ENCODE measurements around the gene HOXA9. TPM values are rescaled to one million over a fixed set of nuclear protein-coding genes. Genes with fewer than 3 reads are reported as not detected.
A peak's percentile ranks its signal among the peaks of the same experiment; 100 is the strongest.

Gene HOXA9
- total RNA-seq, 4 donors from 2014 or later: 19.5 to 130 (median 50.6) TPM

DNA sequence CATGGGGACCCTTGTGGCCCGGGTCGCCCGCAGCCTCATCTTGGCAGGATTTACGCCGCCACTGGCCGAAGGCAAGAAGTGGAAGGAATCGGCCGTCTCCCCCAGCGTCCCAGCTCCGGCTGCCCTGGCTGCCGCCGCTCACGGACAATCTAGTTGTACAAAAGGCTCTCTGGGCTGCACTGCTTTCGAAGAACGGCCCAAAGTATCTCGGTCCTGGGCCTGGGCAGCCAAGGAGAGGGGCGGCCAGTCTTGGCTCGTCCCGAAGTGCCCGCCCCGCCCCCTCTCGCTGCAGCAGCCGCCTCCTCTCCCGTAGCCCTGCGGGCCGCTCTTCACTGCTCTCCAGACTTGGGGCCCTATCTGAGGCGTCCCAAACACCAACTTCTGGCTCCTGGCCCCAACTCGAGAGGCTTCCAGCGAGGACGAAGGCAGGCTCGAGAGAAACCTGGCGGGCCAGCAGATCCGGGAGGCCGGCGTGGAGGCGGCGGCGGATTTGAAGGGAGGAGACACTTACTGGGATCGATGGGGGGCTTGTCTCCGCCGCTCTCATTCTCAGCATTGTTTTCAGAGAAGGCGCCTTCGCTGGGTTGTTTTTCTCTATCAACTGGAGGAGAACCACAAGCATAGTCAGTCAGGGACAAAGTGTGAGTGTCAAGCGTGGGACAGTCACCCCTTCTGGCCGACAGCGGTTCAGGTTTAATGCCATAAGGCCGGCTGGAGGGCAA is 809 bp downstream of the HOXA9 start:
- Histone ChIP-seq H3K9me3 (no peaks in the 10 kb centered on the region), H3K4me3 (peak overlapping the region; percentile 58 to 82 (median 64)), H3K27me3 (peaks cover 19% of the 10 kb centered on the region), H3K27ac (peak overlapping the region; percentile 95 to 99 (median 98)), H3K4me1 (peaks cover 4 to 33% (median 24%) of the 10 kb centered on the region in 4 donors), H3K36me3 (no peaks in the 10 kb centered on the region)
- intact Hi-C loops (cut with DNase I; ENCODE audit: low total_unique reads): loop anchor here (10.0 kb wide), 1 partner anchor 1310 kb away; no protein-coding TSS in a partner anchor
- 10% methylated on average over 31 of the region's 47 CpGs; no CpG with 5 or more reads in 1 of the 2 donors for WGBS, 2 donors (ENCODE audit: low coverage in 1 of 2)
- TF ChIP-seq, protein P1, sequence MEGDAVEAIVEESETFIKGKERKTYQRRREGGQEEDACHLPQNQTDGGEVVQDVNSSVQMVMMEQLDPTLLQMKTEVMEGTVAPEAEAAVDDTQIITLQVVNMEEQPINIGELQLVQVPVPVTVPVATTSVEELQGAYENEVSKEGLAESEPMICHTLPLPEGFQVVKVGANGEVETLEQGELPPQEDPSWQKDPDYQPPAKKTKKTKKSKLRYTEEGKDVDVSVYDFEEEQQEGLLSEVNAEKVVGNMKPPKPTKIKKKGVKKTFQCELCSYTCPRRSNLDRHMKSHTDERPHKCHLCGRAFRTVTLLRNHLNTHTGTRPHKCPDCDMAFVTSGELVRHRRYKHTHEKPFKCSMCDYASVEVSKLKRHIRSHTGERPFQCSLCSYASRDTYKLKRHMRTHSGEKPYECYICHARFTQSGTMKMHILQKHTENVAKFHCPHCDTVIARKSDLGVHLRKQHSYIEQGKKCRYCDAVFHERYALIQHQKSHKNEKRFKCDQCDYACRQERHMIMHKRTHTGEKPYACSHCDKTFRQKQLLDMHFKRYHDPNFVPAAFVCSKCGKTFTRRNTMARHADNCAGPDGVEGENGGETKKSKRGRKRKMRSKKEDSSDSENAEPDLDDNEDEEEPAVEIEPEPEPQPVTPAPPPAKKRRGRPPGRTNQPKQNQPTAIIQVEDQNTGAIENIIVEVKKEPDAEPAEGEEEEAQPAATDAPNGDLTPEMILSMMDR (IDR thresholded peaks at IDR 0.05): peak; percentile 15 to 38 (median 27)
- TF ChIP-seq POLR2A (IDR thresholded peaks at IDR 0.05): no peak
- TF ChIP-seq POLR2AphosphoS5 (IDR thresholded peaks at IDR 0.05): no peak
- no peak for TF ChIP-seq EP300 (IDR thresholded peaks at IDR 0.05; ENCODE audit: low read depth)
- no peak for DNase-seq
- in situ Hi-C loops (cut with MboI; ENCODE audit: low pct_ligation_motif_present in 1 of 4, low pct_unique_long_range_greater_than_20kb in 1 of 4, low sequenced_read_pairs in 3 of 4): loop anchor here in 3 of 4 donors (25.0 kb wide), 3 partner anchors 802 to 1302 kb away; no protein-coding TSS in a partner anchor

DNA sequence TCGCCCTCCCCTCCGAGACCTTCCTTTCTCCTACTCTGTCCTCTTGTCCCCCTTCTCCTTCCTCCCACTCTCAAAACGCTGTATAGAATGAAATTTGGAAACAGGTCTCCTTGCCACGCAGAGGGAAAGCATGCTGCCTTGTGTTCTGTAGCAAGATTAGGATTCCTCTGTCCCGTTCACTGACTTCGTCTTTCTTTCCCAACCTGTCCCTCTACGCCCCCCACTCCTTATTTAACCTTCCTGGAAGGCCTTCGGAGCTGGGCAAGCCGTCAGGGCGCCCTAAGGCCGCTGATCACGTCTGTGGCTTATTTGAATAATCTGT is 1.3 kb downstream of the HOXA9 start:
- peaks cover 4 to 34% (median 23%) of the 10 kb centered on the region in 4 donors for H3K4me1 ChIP-seq
- 0 to 10% methylated on average over 5 to 12 of the region's 12 CpGs for WGBS, 2 donors (ENCODE audit: low coverage in 1 of 2)
- TF ChIP-seq EP300 (IDR thresholded peaks at IDR 0.05; ENCODE audit: low read depth): no peak
- peaks cover 19% of the 10 kb centered on the region for H3K27me3 ChIP-seq
- no peaks in the 10 kb centered on the region for H3K9me3 ChIP-seq
- H3K27ac ChIP-seq: peak overlapping the region; percentile 95 to 99 (median 98)
- H3K4me3 ChIP-seq: peak overlapping the region; percentile 58 to 82 (median 64)
- no peaks in the 10 kb centered on the region for H3K36me3 ChIP-seq
- in situ Hi-C loops (cut with MboI; ENCODE audit: low pct_ligation_motif_present in 1 of 4, low pct_unique_long_range_greater_than_20kb in 1 of 4, low sequenced_read_pairs in 3 of 4) (loop anchor here in 3 of 4 donors (25.0 kb wide), 3 partner anchors 802 to 1302 kb away; no protein-coding TSS in a partner anchor), intact Hi-C loops (cut with DNase I; ENCODE audit: low total_unique reads) (loop anchor here (10.0 kb wide), 1 partner anchor 1309 kb away; no protein-coding TSS in a partner anchor)
- DNase-seq: no peak

DNA sequence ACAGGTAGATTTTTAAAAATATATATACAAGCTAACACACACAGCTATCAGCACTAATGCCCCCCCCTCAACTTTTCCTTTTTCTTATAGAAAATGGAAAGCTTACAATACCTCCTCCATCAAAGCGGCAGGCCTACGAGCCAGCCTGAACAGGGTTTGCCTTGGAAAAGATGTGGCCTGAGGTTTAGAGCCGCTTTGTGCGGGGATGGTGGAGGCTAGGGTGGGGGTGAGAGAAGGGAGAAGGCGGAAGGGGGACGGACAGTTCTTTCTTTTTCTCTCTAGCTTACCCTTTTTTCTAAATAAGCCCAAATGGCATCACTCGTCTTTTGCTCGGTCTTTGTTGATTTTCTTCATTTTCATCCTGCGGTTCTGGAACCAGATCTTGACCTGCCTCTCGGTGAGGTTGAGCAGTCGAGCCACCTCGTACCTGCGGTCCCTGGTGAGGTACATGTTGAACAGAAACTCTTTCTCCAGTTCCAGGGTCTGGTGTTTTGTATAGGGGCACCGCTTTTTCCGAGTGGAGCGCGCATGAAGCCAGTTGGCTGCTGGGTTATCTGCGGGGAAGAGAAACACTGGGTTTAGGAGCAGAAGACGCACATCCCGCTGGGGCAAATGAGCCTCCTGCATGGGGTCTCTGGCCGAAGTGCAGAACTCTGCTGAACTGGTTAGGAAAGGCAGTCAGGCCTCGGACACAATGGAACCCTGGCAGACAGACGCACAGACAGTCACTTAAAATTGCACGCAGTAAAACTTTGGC is 1.9 kb downstream of the HOXA9 start:
- Histone ChIP-seq H3K36me3 (no peaks in the 10 kb centered on the region), H3K9me3 (no peaks in the 10 kb centered on the region), H3K4me3 (peak overlapping the region; percentile 58 to 82 (median 64)), H3K27me3 (peaks cover 23% of the 10 kb centered on the region), H3K4me1 (peaks cover 4 to 34% (median 23%) of the 10 kb centered on the region in 4 donors), H3K27ac (peak overlapping the region; percentile 95 to 99 (median 98))
- 6 to 20% methylated on average over 9 to 24 of the region's 24 CpGs for WGBS, 2 donors (ENCODE audit: low coverage in 1 of 2)
- DNase-seq: no peak
- in situ Hi-C loops (cut with MboI; ENCODE audit: low pct_ligation_motif_present in 1 of 4, low pct_unique_long_range_greater_than_20kb in 1 of 4, low sequenced_read_pairs in 3 of 4): loop anchor here in 3 of 4 donors (25.0 kb wide), 3 partner anchors 801 to 1301 kb away; no protein-coding TSS in a partner anchor
- intact Hi-C loops (cut with DNase I; ENCODE audit: low total_unique reads): loop anchor here (10.0 kb wide), 1 partner anchor 1309 kb away; no protein-coding TSS in a partner anchor
- TF ChIP-seq POLR2AphosphoS5 (IDR thresholded peaks at IDR 0.05) (no peak), EP300 (IDR thresholded peaks at IDR 0.05; ENCODE audit: low read depth) (no peak), POLR2A (IDR thresholded peaks at IDR 0.05) (no peak)
- TF ChIP-seq, protein P1 (IDR thresholded peaks at IDR 0.05): no peak

DNA sequence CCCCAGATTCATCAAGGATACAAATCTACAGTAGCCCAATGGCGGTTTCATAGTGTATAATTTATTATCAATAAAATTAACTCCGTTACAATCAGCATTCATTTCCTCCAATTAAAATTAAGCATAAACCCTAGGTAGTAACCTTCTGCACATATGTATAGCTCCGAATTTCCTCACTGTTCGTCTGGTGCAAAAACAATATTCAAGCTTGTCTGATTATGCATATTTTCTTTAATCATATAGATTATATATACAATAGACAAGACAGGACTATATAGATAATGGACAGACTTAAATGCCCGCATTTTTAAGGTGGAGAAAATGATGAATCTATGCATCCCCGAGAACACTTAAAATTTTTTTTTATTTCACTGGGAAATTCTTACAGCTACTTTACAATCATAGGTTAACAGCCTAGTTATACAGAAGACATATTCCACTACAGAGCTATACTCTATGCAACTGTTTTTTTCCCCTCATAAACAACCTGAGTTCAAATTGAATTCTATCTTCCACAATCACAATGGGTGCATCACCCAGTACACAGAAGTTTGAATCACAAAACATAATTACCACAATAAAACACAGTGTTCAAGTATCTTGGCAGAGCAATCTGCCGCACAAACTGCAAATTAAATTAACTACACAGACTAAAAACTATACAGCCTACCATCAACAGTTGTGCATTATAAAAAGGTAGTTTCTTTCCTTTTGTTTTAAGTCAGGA is 2.6 kb downstream of the HOXA9 start:
- Histone ChIP-seq H3K27me3 (peaks cover 26% of the 10 kb centered on the region), H3K4me1 (peaks cover 4 to 34% (median 21%) of the 10 kb centered on the region in 4 donors), H3K9me3 (no peaks in the 10 kb centered on the region), H3K4me3 (peak overlapping the region in 3 of 4 donors; percentile 58 to 67 (median 62)), H3K36me3 (no peaks in the 10 kb centered on the region), H3K27ac (peak overlapping the region; percentile 95 to 99 (median 98))
- TF ChIP-seq POLR2AphosphoS5 (IDR thresholded peaks at IDR 0.05): peak in 2 of 3 donors; percentile 42 to 56
- TF ChIP-seq EP300 (IDR thresholded peaks at IDR 0.05; ENCODE audit: low read depth): no peak
- intact Hi-C loops (cut with DNase I; ENCODE audit: low total_unique reads): loop anchor here (10.0 kb wide), 1 partner anchor 1308 kb away; no protein-coding TSS in a partner anchor
- in situ Hi-C loops (cut with MboI; ENCODE audit: low pct_ligation_motif_present in 1 of 4, low pct_unique_long_range_greater_than_20kb in 1 of 4, low sequenced_read_pairs in 3 of 4): loop anchor here in 3 of 4 donors (25.0 kb wide), 3 partner anchors 800 to 1300 kb away; no protein-coding TSS in a partner anchor
- WGBS, 2 donors (ENCODE audit: low coverage in 1 of 2): 18 to 26% methylated on average over 6 to 7 of the region's 7 CpGs
- peak; percentile 10 for DNase-seq

Measured in transverse colon (tissue), 4 donors.